AG09319 (cell line): ENCODE results near the gene IP6K1.

Experiments used
- DNase-seq: peaks from one replicate; pipeline ENCODE4 v3.0.0-alpha.2; 2010; ENCODE audit warnings: low read depth; ENCODE audit errors: extremely low read depth
- TF ChIP-seq, protein P1 (sequence below): IDR thresholded peaks from 2 replicates; pipeline ENCODE4 v1.5.1; 2011; ENCODE audit warnings: low read depth, mild to moderate bottlenecking, inconsistent platforms, low read length, moderate library complexity

Gene IP6K1

DNA sequence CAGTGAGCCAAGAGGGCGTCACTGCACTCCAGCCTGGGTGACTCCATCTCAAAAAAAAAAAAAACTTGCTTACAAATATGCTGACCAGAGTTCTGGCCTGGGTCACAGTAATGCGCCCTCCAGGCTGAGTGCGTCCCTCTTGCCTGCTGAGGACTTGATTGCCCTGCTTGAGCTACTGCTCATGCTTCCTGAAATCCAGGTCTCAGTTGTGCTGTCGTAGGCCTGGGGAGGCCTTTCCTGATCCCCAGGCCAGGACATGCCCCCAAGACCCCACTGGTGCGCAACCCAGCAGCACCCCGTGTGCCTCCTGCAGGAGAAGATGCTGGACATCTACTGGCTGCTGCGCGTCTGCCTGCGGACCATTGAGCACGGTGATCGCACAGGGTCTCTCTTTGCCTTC is 74.2 kb downstream of the IP6K1 start:
- TF ChIP-seq, protein P1, sequence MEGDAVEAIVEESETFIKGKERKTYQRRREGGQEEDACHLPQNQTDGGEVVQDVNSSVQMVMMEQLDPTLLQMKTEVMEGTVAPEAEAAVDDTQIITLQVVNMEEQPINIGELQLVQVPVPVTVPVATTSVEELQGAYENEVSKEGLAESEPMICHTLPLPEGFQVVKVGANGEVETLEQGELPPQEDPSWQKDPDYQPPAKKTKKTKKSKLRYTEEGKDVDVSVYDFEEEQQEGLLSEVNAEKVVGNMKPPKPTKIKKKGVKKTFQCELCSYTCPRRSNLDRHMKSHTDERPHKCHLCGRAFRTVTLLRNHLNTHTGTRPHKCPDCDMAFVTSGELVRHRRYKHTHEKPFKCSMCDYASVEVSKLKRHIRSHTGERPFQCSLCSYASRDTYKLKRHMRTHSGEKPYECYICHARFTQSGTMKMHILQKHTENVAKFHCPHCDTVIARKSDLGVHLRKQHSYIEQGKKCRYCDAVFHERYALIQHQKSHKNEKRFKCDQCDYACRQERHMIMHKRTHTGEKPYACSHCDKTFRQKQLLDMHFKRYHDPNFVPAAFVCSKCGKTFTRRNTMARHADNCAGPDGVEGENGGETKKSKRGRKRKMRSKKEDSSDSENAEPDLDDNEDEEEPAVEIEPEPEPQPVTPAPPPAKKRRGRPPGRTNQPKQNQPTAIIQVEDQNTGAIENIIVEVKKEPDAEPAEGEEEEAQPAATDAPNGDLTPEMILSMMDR = no peak
- no peak for DNase-seq

DNA sequence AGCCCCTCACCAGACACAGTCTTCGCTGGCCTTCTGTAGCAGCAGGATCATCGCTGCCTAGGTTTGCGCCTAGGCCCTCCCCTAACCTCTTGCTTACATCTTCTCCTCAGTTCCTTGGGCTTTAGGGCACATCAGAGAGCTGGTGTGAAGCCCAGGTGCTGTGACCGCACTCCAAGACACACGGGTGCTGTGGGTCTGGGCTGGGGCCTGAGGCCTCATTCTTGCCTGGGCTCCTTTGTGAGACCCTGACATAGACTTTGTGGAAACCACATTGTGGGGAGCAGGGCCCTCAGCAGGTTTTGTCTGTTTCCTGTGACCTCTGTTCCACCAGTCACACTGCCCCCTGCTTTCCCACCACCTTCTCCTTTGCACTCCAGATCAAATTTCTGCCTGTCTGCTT is 74.9 kb downstream of the IP6K1 start:
- TF ChIP-seq, protein P1 = no peak
- no peak for DNase-seq

DNA sequence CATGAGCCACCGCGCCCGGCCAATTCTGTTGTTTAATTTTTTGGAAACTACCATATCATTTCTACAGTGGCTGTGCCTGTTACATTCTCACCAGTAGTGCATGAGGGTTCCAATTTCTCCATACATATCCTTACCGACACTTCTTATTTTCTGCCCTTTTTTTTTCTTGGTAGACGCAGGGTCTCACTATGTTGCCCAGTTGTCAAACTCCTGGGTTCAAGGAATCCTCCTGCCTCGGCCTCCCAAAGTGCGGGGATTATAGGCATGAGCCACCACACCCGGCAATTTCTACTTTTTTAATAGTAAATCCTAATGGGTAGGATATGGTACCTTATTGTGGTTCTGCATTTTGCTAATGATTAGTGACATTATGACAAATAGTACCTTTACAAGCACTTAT is 76.5 kb downstream of the IP6K1 start:
- DNase-seq = no peak
- TF ChIP-seq, protein P1 = no peak

DNA sequence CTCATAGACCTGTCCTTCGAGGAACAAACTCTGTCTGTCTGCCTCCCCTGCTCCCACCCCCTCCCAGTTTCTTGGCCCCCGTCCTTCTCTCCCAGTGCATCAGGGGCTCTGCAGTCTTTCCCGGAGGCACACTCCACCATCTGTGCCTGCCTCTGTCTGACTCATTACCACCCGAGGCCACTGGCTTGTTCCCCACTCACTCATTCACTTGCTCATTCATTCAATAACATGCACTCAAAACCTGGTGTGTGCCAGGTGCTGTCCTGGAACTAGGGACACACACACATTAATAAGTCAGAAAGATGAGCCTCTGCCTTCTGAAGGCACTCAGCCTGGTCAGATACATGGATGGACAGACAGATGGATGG is 79.2 kb downstream of the IP6K1 start:
- TF ChIP-seq, protein P1 = no peak
- no peak for DNase-seq

DNA sequence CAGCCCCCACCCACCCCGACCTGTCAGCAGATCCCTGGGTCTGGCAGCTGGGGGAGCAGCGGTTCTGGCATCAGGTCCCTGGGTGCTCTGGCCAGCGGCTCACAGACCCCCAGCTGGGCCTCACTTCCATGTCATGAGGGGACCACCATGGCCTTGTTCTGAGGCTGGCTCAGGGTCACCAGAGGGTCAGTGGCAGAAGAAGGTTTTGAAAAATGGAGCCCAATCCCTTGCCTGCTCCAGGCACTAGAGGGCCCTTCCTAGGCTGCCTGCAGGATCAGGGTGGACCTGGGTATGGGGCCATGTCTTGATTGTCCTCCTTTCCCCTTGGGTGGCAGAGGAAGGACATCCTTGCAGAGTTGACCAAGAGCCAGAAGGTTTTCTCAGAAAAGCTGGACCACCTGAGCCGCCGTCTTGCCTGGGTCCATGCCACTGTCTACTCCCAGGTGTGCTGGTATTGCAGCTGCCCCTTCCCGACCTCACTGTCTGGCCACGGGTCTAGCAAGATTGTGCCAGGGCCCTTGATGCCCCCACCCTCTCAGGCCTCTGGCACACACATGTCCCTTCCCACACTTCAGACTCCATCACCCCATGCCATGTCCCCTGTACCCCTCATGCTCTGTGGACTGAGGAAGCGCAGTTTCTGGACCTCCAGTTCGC is 79.8 kb downstream of the IP6K1 start:
- DNase-seq = no peak
- TF ChIP-seq, protein P1 = no peak

DNA sequence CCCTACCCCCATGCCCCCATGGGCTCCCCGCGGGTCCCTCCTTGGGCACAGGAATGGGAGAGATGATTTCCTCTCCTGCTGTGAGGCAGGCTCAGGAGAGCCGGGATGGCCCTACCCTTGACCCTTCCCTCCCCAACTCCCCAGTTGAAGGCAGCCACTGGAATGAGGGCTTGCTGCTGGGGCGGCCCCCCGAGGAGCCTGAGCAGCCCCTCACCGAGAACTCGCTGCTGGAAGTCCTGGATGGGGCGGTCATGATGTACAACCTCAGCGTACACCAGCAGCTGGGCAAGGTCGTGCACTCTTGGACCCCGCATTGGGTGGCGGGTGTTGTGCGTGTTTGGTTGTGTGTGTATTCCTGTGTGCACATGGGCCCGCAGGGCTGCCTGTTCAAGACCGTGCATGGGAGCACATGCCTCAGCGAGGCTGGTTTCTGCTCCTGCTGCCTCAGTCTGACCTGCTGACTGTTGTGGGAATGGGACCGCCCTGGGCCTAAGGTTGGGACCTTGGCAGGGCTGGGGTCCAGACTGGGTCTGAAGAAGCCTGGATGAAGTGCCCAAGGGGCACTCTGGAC is 80.9 kb downstream of the IP6K1 start:
- DNase-seq = no peak
- TF ChIP-seq, protein P1 = no peak

DNA sequence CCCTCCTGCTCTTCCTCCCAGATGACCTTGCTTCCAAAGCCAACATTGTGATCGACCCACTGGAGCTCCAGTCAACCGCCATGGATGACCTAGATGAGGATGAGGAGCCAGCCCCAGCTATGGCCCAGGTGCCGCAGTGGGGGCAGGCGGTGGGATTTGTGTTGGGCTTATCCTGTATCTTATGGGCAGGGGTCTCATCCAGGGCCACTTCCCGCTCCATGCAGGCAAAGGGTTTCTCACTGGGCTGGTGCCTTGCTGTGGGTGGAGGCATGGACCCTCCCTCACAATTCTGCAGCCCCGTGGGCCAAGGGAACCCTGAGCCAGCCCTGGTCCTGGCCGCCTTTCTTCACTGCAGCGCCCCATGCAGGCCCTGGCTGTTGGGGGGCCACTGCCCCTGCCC is 81.7 kb downstream of the IP6K1 start:
- no peak for DNase-seq
- TF ChIP-seq, protein P1 = no peak
